Measurements from ENCODE around the gene HTT. TPM values are rescaled to one million over a fixed set of nuclear protein-coding genes. Genes with fewer than 3 reads are reported as not detected.

The HTT gene
- total RNA-seq, 3 donors from 2014 or later (not counting 1 experiment from before 2014, with no cell fraction given), result 132 to 175 (median 165) TPM

GRCh38 chr4:3036131-3036952, 38.1 kb upstream of the HTT start:
- H3K27ac ChIP-seq (ENCODE audit: low read length), result no peak overlapping the region
- no peaks in the 10 kb centered on the region for H3K9me3 ChIP-seq (ENCODE audit: control insufficient read depth, insufficient read depth, low read length)
- DNase-seq, result no peak
- Mint-ChIP-seq H3K27me3 (ENCODE audit: low read depth in 2 of 2) (peaks cover 0 to 3% of the 10 kb centered on the region in 2 donors), H3K4me1 (peaks cover 37 to 38% of the 10 kb centered on the region in 2 donors), H3K4me3 (no peak overlapping the region), H3K9me3 (no peaks in the 10 kb centered on the region), H3K27ac (peak overlapping the region in 1 of 2 donors; percentile 74), H3K36me3 (no peaks in the 10 kb centered on the region)
- intact Hi-C loops (cut with micrococcal nuclease), result loop anchor here (5.0 kb wide), 1 partner anchor 274 kb away; no protein-coding TSS in a partner anchor
- H3K36me3 ChIP-seq (ENCODE audit: control insufficient read depth, insufficient read depth, low read length), result no peaks in the 10 kb centered on the region
- no peaks in the 10 kb centered on the region for H3K27me3 ChIP-seq (ENCODE audit: control insufficient read depth, insufficient read depth, low read length)
- no peak for ATAC-seq
- H3K4me3 ChIP-seq (ENCODE audit: low read length), result no peak overlapping the region
- H3K4me1 ChIP-seq (ENCODE audit: control insufficient read depth, insufficient read depth, low read length), result peaks cover 37% of the 10 kb centered on the region
- 89% methylated on average over 21 of the region's 21 CpGs for WGBS (ENCODE audit: insufficient coverage)
- TF ChIP-seq, protein P1, sequence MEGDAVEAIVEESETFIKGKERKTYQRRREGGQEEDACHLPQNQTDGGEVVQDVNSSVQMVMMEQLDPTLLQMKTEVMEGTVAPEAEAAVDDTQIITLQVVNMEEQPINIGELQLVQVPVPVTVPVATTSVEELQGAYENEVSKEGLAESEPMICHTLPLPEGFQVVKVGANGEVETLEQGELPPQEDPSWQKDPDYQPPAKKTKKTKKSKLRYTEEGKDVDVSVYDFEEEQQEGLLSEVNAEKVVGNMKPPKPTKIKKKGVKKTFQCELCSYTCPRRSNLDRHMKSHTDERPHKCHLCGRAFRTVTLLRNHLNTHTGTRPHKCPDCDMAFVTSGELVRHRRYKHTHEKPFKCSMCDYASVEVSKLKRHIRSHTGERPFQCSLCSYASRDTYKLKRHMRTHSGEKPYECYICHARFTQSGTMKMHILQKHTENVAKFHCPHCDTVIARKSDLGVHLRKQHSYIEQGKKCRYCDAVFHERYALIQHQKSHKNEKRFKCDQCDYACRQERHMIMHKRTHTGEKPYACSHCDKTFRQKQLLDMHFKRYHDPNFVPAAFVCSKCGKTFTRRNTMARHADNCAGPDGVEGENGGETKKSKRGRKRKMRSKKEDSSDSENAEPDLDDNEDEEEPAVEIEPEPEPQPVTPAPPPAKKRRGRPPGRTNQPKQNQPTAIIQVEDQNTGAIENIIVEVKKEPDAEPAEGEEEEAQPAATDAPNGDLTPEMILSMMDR (IDR thresholded peaks at IDR 0.05), result no peak

- WGBS (ENCODE audit: insufficient coverage), result 5% methylated on average over 6 of the region's 6 CpGs
- no peaks in the 10 kb centered on the region for H3K36me3 Mint-ChIP-seq
- ATAC-seq (peak in 2 of 3 donors; percentile 3 to 23), DNase-seq (peak in 1 of 2 donors; percentile 36)
- H3K27ac Mint-ChIP-seq, result peak overlapping the region; percentile 72 to 74
- intact Hi-C loops (cut with micrococcal nuclease), result loop anchor here (1.0 to 5.0 kb wide), 2 partner anchors 60 to 276 kb away; no protein-coding TSS in a partner anchor
- H3K9me3 Mint-ChIP-seq, result no peaks in the 10 kb centered on the region
- H3K36me3 ChIP-seq (ENCODE audit: control insufficient read depth, insufficient read depth, low read length), result no peaks in the 10 kb centered on the region
- peaks cover 51 to 52% of the 10 kb centered on the region in 2 donors for H3K4me1 Mint-ChIP-seq
- H3K27me3 Mint-ChIP-seq (ENCODE audit: low read depth in 2 of 2), result peaks cover 0 to 3% of the 10 kb centered on the region in 2 donors
- TF ChIP-seq, protein P1 (IDR thresholded peaks at IDR 0.05), result no peak
- H3K4me3 Mint-ChIP-seq, result peak overlapping the region; percentile 86
- H3K4me3 ChIP-seq (ENCODE audit: low read length), result no peak overlapping the region
- H3K27ac ChIP-seq (ENCODE audit: low read length), result peak overlapping the region; percentile 11
- H3K4me1 ChIP-seq (ENCODE audit: control insufficient read depth, insufficient read depth, low read length), result peaks cover 54% of the 10 kb centered on the region
- no peaks in the 10 kb centered on the region for H3K9me3 ChIP-seq (ENCODE audit: control insufficient read depth, insufficient read depth, low read length)
- no peaks in the 10 kb centered on the region for H3K27me3 ChIP-seq (ENCODE audit: control insufficient read depth, insufficient read depth, low read length)
Observed at GRCh38 chr4:3037957-3038461, 36.5 kb upstream of the HTT start.

DNA sequence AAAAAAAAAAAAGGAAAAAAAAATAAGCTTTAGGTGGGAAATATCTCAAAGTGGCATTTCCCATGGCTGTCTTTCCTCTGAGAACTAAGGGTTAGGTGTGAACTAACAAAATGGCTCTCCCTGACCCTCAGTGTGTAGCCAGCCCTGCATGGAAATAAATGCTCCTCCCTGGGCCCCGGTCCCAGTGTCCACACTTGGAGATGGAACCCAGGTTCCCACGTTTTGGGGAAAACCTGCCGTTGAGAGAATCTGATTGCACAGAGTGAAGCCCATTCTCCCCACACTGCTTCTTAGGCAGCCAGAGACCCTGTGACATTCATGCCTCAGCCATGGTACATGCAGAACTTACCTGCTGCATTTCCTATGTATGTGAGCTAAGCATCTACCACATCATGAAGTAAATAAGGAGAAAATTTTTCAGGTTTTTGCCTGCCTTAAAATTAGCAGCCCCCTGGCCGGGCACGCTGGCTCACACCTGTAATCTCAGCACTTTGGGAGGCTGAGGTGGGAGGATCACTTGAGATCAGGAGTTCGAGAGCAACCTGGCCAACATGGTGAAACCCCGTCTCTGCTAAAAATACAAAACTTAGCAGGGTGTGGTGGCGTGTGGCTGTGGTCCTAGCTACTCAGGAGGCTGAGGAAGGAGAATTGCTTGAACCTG, 34.6 kb upstream of the HTT start:
- H3K4me1 Mint-ChIP-seq, result peaks cover 61 to 63% of the 10 kb centered on the region in 2 donors
- TF ChIP-seq, protein P1 (IDR thresholded peaks at IDR 0.05), result no peak
- Histone ChIP-seq H3K27ac (ENCODE audit: low read length) (peak overlapping the region; percentile 87), H3K9me3 (ENCODE audit: control insufficient read depth, insufficient read depth, low read length) (no peaks in the 10 kb centered on the region), H3K27me3 (ENCODE audit: control insufficient read depth, insufficient read depth, low read length) (no peaks in the 10 kb centered on the region), H3K4me3 (ENCODE audit: low read length) (no peak overlapping the region), H3K36me3 (ENCODE audit: control insufficient read depth, insufficient read depth, low read length) (no peaks in the 10 kb centered on the region), H3K4me1 (ENCODE audit: control insufficient read depth, insufficient read depth, low read length) (peaks cover 65% of the 10 kb centered on the region)
- no peaks in the 10 kb centered on the region for H3K36me3 Mint-ChIP-seq
- no peak for ATAC-seq
- no peaks in the 10 kb centered on the region for H3K9me3 Mint-ChIP-seq
- H3K27me3 Mint-ChIP-seq (ENCODE audit: low read depth in 2 of 2), result peaks cover 0 to 3% of the 10 kb centered on the region in 2 donors
- intact Hi-C loops (cut with micrococcal nuclease), result loop anchor here (5.0 kb wide), 1 partner anchor 278 kb away; no protein-coding TSS in a partner anchor
- H3K27ac Mint-ChIP-seq, result peak overlapping the region; percentile 94
- peak overlapping the region; percentile 96 for H3K4me3 Mint-ChIP-seq
- 76% methylated on average over 8 of the region's 8 CpGs for whole genome bisulfite sequencing (ENCODE audit: insufficient coverage)
- DNase-seq, result no peak
